Right atrium auricular region (tissue), 2 donors: ENCODE measurements around the gene LIF. TPM values are rescaled to one million over a fixed set of nuclear protein-coding genes. Genes with fewer than 3 reads are reported as not detected.
"Not testable (repeated sequence)": the region's sequence is repeated elsewhere in the genome, so short reads cannot be mapped to it uniquely, and the experiment has no call there.

ENCODE experiments used
- DNase-seq: peaks from one replicate; pipeline ENCODE4 v3.0.0-alpha.2; 2019; ENCODE audit warnings: low spot score
- H3K27ac ChIP-seq, 2 donors: fragments of 200-600 bp; sonication (generic); 1 replicate in 1 of 2; 2 replicates in 1 of 2; pipeline ENCODE4 v1.5.1; 2016 to 2019
- H3K27me3 ChIP-seq, 2 donors: fragments of 200-600 bp; sonication (generic); one replicate each; pipeline versions ENCODE4 v1.5.1 to v1.6.0; 2017 to 2019
- H3K36me3 ChIP-seq: fragments of 200-600 bp; sonication (generic); one replicate; pipeline ENCODE4 v1.5.1; 2016
- H3K4me1 ChIP-seq, 2 donors: fragments of 200-600 bp; sonication (generic); one replicate each; pipeline versions ENCODE4 v1.5.1 to v1.6.0; 2017 to 2019
- H3K4me3 ChIP-seq, 2 donors: fragments of 200-600 bp; sonication (generic); 1 replicate in 1 of 2; 2 replicates in 1 of 2; pipeline ENCODE4 v1.5.1; 2017 to 2019; ENCODE audit warnings: mild to moderate bottlenecking in 1 of 2, moderate library complexity in 1 of 2
- H3K9me3 ChIP-seq, 2 donors: fragments of 200-600 bp; sonication (generic); one replicate each; pipeline ENCODE4 v1.5.1; 2019
- total RNA-seq, 2 donors: library from RNA; depleted of rRNA; stranded (reverse); fragments of >200 nt; gene quantifications; one replicate each; pipeline ENCODE4 v1.1.0, GENCODE V29; 2016
- TF ChIP-seq, protein P1 (sequence below), 2 donors: fragments of 200-600 bp; sonication (generic); IDR thresholded peaks; one replicate each; pipeline ENCODE4 v1.5.1; 2019; ENCODE audit warnings: antibody characterized with exemption in 2 of 2

LIF gene
- total RNA-seq, 2 donors from 2014 or later, result 0.79 to 8.9 TPM

DNA sequence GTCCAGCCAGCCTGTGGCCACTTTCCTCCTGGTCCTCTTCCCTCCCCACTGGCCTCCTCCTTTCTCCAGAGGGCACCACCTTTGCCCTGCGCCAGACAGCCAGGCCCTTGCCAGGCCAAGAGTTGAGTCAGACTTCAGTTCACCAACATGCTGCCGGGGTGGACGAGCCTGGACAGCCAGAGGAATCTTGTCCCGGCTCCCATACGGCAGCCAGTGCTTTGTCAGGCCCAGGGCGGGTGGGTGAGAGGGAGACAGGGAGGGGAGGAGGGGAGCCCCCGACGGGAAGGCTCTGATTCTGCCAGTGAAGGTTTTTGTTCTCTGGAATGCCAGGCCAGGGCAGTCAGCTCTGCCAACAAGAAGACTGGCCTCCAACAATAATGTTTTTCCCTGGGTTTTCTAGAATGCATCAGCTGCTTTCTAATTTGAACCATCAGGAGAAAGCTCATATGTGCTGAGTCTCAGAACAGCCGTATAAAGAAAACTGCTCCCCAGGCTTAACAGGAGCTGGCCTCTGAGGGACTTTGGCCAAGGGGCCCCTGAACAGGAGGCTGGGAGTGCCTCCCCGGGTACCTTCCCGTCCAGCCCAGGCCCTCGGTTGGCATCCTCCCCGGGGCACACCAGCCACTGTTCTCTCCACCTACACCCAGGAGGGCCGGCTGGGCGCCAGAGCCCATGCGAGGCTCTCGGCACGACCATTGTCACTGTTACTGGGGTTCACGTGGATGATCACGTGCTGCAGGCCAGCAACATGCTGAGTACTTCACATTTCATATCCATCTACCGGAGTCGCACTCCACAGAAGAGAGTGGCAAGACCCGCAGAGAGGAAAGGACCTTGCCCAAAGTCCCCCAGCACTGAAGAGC, 28.6 kb downstream of the LIF start:
- Histone ChIP-seq H3K27ac (no peak overlapping the region), H3K27me3 (no peaks in the 10 kb centered on the region)
- DNase-seq, result no peak

DNA sequence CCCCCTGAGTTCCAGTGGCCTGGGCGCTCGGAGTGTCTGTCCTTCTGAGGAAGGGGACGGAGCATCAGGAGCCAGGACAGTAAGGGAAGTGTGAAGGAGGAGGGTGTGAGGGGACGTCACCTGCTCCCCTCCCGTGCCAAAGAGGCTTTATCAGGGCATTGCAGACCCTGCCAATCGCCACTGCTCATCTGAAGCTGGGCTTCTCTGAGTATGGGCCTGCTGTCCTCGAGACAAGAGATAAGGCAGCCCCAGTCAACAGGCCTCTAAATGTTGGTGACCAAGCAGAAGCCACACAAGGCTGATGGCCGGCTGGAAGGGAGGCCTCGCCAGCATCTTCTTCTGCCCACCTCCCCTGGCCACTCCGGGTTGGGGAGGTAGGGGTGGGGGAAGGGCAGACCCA, 29.8 kb downstream of the LIF start:
- Histone ChIP-seq H3K36me3 (no peaks in the 10 kb centered on the region), H3K4me1 (peaks cover 0 to 10% of the 10 kb centered on the region in 2 donors), H3K9me3 (no peaks in the 10 kb centered on the region), H3K27ac (no peak overlapping the region), H3K4me3 (no peak overlapping the region), H3K27me3 (no peaks in the 10 kb centered on the region)
- DNase-seq, result no peak
- TF ChIP-seq, protein P1, sequence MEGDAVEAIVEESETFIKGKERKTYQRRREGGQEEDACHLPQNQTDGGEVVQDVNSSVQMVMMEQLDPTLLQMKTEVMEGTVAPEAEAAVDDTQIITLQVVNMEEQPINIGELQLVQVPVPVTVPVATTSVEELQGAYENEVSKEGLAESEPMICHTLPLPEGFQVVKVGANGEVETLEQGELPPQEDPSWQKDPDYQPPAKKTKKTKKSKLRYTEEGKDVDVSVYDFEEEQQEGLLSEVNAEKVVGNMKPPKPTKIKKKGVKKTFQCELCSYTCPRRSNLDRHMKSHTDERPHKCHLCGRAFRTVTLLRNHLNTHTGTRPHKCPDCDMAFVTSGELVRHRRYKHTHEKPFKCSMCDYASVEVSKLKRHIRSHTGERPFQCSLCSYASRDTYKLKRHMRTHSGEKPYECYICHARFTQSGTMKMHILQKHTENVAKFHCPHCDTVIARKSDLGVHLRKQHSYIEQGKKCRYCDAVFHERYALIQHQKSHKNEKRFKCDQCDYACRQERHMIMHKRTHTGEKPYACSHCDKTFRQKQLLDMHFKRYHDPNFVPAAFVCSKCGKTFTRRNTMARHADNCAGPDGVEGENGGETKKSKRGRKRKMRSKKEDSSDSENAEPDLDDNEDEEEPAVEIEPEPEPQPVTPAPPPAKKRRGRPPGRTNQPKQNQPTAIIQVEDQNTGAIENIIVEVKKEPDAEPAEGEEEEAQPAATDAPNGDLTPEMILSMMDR (IDR thresholded peaks at IDR 0.05), result no peak

More for the DNA sequence above, 28.6 kb downstream of the LIF start:
- Histone ChIP-seq H3K4me1 (peaks cover 0 to 6% of the 10 kb centered on the region in 2 donors), H3K4me3 (no peak overlapping the region), H3K9me3 (no peaks in the 10 kb centered on the region), H3K36me3 (no peaks in the 10 kb centered on the region)
- TF ChIP-seq, protein P1 (IDR thresholded peaks at IDR 0.05), result no peak

DNA sequence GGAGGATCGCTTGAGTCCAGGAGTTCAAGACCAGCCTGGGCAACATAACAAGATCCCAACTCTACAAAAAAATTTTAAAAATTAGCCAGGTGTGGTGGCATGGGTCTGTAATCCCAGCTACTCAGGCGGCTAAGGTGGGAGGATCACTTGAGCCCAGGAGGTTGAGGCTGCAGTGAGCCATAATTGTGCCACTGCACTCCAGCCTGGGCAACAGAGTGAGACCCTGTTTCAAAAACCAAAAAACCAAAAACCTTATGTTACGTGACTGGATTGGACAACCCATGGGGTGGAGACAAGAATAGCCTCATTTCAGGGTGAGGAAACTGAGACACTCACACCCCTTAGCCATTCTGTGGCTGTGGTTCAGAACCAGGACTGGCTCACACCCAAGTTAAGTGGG, 30.3 kb downstream of the LIF start:
- DNase-seq, H3K36me3 ChIP-seq, H3K4me1 ChIP-seq, H3K4me3 ChIP-seq, H3K9me3 ChIP-seq, H3K27ac ChIP-seq, H3K27me3 ChIP-seq: not testable (repeated sequence)

DNA sequence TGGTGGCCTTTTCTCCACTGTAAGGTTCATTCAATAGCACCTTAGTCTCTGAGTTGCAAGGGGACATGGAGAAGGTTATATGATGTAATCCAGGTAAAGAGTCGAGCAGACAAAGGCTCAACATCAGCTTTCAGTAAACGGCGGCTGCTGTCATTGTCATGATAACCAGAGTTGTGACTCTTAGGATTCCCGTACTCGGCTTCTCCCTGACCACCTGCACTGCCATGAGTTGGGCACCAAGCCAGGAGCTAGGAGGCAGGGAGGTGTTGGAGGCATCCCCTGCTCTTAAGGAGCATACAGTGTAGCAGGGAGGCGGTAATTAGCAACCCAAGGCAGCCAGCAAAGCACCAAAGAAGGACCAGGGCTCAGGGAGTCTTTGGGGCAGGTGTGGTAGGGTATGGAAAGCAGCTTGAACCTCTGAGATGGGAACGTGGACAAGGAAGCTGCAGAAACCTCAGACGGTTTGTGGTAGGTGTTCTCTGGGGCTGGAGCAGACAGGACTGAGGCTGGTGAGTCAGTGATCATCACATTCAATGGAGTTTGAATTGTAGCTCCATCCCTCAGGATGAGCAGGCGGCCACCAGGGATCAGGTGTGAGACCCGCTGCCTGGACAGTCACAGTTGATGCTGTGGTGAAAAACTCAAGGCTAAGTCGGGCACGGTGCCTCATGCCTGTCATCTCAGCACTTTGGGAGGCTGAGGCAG, 31.7 kb downstream of the LIF start:
- TF ChIP-seq, protein P1 (IDR thresholded peaks at IDR 0.05), result no peak
- no peak overlapping the region for H3K27ac ChIP-seq
- no peaks in the 10 kb centered on the region for H3K27me3 ChIP-seq
- H3K4me1 ChIP-seq, result peaks cover 0 to 10% of the 10 kb centered on the region in 2 donors
- H3K36me3 ChIP-seq, result no peaks in the 10 kb centered on the region
- no peak for DNase-seq
- H3K4me3 ChIP-seq, result no peak overlapping the region
- no peaks in the 10 kb centered on the region for H3K9me3 ChIP-seq

DNA sequence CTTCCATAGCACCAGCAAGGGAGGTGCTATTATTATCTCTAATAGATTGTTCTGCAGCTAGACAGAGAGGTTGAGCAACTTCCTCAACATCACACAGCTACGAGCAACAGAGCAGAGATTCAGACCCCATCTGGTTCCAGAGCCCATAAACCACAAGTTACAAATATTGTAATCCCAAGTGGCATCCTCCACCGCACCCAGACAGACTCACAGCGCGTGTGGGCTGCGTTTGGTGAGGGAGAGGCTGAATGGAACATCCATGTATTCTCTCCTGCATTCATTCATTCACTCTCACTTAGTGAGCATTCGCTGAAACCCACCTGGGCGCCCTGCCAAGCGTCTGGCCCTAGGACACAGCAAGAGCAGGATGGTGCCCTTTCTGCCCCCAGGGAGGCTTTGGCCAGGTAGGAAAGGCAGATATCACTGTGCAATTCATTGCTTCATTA, 33.5 kb downstream of the LIF start:
- DNase-seq, result no peak
- Histone ChIP-seq H3K9me3 (no peaks in the 10 kb centered on the region), H3K27me3 (no peaks in the 10 kb centered on the region), H3K36me3 (no peaks in the 10 kb centered on the region), H3K27ac (no peak overlapping the region), H3K4me1 (peaks cover 0 to 22% of the 10 kb centered on the region in 2 donors), H3K4me3 (no peak overlapping the region)
- TF ChIP-seq, protein P1 (IDR thresholded peaks at IDR 0.05), result no peak

DNA sequence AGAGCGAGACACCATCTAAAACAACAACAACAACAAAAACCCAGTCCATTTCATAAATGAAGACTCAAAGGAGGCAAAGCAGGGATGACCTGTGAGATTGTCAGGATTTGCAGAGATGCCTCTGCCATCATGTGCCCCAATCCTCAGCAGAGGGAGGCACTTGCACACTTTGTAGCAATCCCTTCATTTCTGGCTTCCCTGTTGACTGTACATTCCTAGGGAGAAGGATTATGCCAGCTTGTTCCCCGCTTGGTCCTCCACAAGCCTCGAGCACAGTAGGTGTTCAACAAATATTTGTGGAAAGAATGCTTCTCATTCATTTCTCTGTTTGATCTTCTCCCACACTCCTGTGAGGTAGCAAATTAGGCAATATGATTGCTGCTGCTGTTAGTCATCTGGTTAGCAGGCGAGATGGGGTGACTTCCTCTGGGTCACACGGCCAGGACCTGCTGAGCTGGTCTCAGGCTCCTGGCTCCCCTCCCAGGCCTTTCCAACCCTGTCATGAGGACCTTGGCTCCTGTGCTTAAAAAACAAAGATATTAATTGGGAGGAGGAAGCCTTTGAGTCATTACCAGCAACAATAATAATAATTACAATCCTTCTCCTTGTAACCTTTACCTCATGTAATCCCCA, 34.1 kb downstream of the LIF start:
- Histone ChIP-seq H3K9me3 (no peaks in the 10 kb centered on the region), H3K27me3 (no peaks in the 10 kb centered on the region), H3K36me3 (no peaks in the 10 kb centered on the region), H3K27ac (no peak overlapping the region), H3K4me1 (peaks cover 0 to 23% of the 10 kb centered on the region in 2 donors), H3K4me3 (no peak overlapping the region)
- TF ChIP-seq, protein P1 (IDR thresholded peaks at IDR 0.05), result no peak
- peak; percentile 80 for DNase-seq
